Neural progenitor cell (in vitro differentiated cells): ENCODE data around the gene SPOP.

Experiments used
- EZH2 ChIP-seq: fragments of 200-600 bp; sonication (generic); IDR thresholded peaks from 2 replicates; pipeline ENCODE4 v1.6.1; 2017; ENCODE audit warnings: antibody characterized with exemption, mild to moderate bottlenecking, moderate library complexity
- TF ChIP-seq, protein P1 (sequence below): fragments of 200-600 bp; sonication (generic); IDR thresholded peaks from 2 replicates; pipeline ENCODE4 v1.5.1; 2017; ENCODE audit warnings: antibody characterized with exemption, mild to moderate bottlenecking

DNA sequence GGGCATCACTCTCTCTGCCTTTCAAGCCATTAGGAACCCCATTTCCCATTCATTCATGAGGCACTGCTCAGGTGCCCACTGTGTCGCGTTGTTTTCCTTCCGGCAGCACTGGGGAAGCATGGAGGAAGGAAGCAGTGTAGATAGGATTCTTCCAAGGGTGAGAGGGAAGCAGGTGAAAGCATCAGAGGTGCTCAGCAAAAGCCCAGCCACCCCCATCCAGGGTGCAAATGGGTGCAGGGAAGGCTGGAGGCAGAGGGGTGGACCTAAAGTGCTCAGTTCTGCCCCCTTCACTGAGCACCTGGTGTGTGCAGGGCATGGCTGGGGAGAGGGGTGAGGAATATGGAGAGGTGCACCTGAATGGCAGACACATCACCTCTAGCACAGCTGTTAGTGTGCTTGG lies 105.7 kb downstream of the SPOP start:
- TF ChIP-seq, protein P1, sequence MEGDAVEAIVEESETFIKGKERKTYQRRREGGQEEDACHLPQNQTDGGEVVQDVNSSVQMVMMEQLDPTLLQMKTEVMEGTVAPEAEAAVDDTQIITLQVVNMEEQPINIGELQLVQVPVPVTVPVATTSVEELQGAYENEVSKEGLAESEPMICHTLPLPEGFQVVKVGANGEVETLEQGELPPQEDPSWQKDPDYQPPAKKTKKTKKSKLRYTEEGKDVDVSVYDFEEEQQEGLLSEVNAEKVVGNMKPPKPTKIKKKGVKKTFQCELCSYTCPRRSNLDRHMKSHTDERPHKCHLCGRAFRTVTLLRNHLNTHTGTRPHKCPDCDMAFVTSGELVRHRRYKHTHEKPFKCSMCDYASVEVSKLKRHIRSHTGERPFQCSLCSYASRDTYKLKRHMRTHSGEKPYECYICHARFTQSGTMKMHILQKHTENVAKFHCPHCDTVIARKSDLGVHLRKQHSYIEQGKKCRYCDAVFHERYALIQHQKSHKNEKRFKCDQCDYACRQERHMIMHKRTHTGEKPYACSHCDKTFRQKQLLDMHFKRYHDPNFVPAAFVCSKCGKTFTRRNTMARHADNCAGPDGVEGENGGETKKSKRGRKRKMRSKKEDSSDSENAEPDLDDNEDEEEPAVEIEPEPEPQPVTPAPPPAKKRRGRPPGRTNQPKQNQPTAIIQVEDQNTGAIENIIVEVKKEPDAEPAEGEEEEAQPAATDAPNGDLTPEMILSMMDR, result no peak
- TF ChIP-seq EZH2, result no peak
